ENCODE results near the gene SPRR2B. TPM values are rescaled to one million over a fixed set of nuclear protein-coding genes. Genes with fewer than 3 reads are reported as not detected.
"Not testable (repeated sequence)": the region's sequence is repeated elsewhere in the genome, so short reads cannot be mapped to it uniquely, and the experiment has no call there.

The SPRR2B gene
- total RNA-seq, 4 donors from 2014 or later = not detected

- DNase-seq = no peak
- H3K9me3 ChIP-seq = no peaks in the 10 kb centered on the region
- no peak overlapping the region for H3K27ac ChIP-seq
- H3K4me1 ChIP-seq = no peaks in the 10 kb centered on the region
- H3K4me3 ChIP-seq = no peak overlapping the region
- H3K36me3 ChIP-seq = no peaks in the 10 kb centered on the region
- no peaks in the 10 kb centered on the region for H3K27me3 ChIP-seq
- no peak for TF ChIP-seq CTCF (IDR thresholded peaks at IDR 0.05)
- TF ChIP-seq POLR2A (IDR thresholded peaks at IDR 0.05) = no peak
Observed at GRCh38 chr1:153072806-153073726, 1.7 kb upstream of the SPRR2B start.

DNA sequence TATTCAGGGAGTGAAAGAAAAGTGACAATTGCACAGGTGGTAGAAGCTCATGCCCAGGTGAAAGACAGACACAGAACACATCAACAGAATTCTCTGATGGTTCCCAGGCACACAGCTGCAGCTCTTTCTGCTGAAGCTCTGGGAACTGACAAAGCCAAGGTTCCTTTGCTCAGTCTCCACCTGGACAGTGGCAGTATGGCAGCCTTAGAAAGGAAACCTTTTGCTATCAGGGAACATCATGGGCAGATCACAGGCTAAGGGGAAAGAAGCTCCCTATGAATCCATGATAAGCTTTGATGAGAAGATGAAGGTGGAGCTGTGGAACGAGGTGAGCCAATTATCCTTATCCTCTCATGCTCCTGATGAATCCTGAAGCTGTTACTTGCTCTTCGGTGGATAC, 1.2 kb downstream of the SPRR2B start:
- H3K4me1 ChIP-seq = no peaks in the 10 kb centered on the region

DNA sequence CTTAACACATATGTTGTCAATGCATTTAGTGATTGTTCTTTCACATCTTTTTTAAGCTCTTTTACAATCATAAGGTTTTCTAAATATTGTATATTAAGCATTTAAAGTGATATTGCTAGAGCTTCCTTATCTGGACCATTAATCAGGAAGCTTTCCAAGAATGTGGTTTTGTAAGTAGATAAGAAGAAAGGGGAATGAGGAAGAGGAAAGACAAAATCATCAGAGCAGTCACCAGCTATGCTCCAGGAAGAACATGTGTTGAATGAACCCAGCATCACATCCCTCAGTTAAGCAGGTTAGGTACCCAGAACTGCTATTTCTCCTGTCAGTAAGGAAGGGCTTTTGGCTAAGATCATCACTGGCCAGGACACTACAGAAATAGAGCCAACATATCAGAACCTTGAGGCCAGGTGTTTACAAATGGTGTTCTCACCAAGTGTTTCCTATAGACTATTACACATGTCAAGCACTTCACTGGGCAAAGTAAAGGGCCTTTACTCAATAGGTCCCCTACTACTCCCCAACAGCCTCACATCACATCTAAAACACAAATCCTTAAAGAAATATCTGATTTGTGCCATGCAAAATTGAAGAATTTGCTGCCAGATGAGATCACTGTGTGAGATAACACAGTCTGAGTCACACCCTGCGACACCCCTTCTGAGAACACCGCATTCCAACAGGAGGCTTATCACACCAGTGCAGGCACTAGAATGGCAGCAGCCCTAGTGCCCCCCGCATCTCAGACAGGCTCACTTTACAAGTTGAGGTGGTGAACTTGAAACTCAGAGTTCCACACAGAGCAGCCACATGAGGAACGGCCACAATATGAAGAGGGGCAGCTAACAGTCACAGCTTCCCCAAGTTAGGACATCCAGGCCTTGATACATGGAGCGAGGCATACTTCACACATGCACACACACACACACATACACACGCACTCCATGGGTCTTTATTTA, 12.3 kb downstream of the SPRR2B start:
- Histone ChIP-seq H3K4me3 (no peak overlapping the region), H3K36me3 (no peaks in the 10 kb centered on the region), H3K9me3 (no peaks in the 10 kb centered on the region), H3K27ac (no peak overlapping the region), H3K4me1 (no peaks in the 10 kb centered on the region), H3K27me3 (no peaks in the 10 kb centered on the region)
- TF ChIP-seq POLR2A (IDR thresholded peaks at IDR 0.05) = no peak
- no peak for TF ChIP-seq CTCF (IDR thresholded peaks at IDR 0.05)
- DNase-seq = no peak

More for the DNA sequence above, 1.2 kb downstream of the SPRR2B start:
- H3K27ac ChIP-seq = no peak overlapping the region
- H3K4me3 ChIP-seq = no peak overlapping the region
- TF ChIP-seq CTCF (IDR thresholded peaks at IDR 0.05) = no peak
- no peak for TF ChIP-seq POLR2A (IDR thresholded peaks at IDR 0.05)
- H3K9me3 ChIP-seq = no peaks in the 10 kb centered on the region
- H3K27me3 ChIP-seq = no peaks in the 10 kb centered on the region
- no peaks in the 10 kb centered on the region for H3K36me3 ChIP-seq
- no peak for DNase-seq

DNA sequence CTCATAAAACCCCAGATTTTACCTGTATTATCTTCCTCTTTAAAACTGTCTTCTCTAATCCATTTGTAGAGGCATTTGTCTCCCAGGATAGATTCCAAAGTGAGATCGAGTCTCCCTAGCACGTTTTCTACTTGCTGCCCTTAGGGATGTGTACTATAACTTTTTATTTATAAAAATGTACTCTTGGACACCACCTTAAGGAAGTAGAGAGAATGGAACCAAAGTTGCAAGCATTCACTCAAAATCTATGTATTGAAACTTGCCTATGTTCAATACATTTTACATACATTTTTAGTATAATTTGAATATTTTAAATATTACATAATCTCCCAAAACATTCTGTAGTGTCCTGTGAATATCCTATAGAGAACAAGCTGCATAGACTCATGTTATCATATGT, 13.3 kb downstream of the SPRR2B start:
- no peaks in the 10 kb centered on the region for H3K27me3 ChIP-seq
- H3K36me3 ChIP-seq = no peaks in the 10 kb centered on the region
- no peak overlapping the region for H3K27ac ChIP-seq
- DNase-seq = no peak
- H3K9me3 ChIP-seq = no peaks in the 10 kb centered on the region
- no peak for TF ChIP-seq POLR2A (IDR thresholded peaks at IDR 0.05)
- TF ChIP-seq CTCF (IDR thresholded peaks at IDR 0.05) = no peak
- no peak overlapping the region for H3K4me3 ChIP-seq
- H3K4me1 ChIP-seq = no peaks in the 10 kb centered on the region

DNA sequence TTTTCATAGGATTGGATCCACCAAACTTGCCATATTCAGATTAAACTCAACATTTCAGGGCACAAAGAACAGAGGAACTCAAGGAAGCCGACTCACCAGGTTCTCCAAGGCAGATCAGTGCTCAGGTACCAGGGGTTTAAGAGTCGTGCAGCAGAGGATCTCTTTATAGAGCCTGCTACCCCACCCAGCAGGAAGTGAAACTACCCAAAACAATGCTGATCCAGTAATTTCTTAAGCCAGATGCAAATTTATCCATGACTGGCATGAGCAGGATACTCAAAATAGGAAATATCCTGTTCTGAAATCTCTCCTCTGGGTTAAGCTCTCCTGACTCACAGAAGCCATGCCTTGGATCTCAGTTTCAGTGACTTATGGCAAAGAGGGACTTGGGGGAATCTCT, 14.0 kb downstream of the SPRR2B start, which contains the start of gene SPRR2A:
SPRR2A (minus strand) TSS at position 138 of the 400 bp plus-strand sequence. CDS start 777 bp downstream, outside the sequence.
- H3K4me3 ChIP-seq = no peak within 1 kb of the TSS
- H3K36me3 ChIP-seq = no peaks in the 10 kb centered on the region
- H3K27ac ChIP-seq = no peak within 1 kb of the TSS
- no peaks in the 10 kb centered on the region for H3K27me3 ChIP-seq
- H3K9me3 ChIP-seq = no peaks in the 10 kb centered on the region
- no peaks in the 10 kb centered on the region for H3K4me1 ChIP-seq
- TF ChIP-seq POLR2A (IDR thresholded peaks at IDR 0.05) (no peak), CTCF (IDR thresholded peaks at IDR 0.05) (no peak)
- DNase-seq = no peak

DNA sequence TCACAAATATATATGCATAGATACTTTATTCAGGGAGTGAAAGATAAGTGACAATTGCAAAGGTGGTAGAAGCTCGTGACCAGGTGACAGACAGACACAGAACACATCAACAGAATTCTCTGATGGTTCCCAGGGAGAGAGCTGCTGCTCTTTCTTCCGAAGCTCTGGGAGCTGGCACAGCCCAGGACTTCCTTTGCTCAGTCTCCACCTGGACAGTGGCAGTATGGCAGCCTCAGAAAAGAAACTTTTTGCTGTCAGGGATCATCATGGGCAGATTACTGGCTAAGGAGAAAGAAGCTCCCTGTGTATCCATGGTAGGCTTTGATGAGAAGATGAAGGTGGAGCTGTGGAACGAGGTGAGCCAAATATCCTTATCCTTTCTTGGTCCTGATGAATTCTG, 15.3 kb downstream of the SPRR2B start:
- not testable (repeated sequence) for H3K27me3 ChIP-seq, H3K36me3 ChIP-seq, H3K4me3 ChIP-seq, H3K9me3 ChIP-seq, H3K27ac ChIP-seq, DNase-seq, H3K4me1 ChIP-seq

All from Peyer's patch (tissue), 4 donors.